Panc1 (cell line): Measurements from ENCODE around the gene TBCD.

Experiments used
- CTCF ChIP-seq: fragments of 450-650 bp; IDR thresholded peaks from 2 replicates; pipeline ENCODE4 v1.5.1; 2017; ENCODE audit warnings: mild to moderate bottlenecking
- POLR2AphosphoS5 ChIP-seq: IDR thresholded peaks from 2 replicates; pipeline ENCODE4 v1.6.1; 2012; ENCODE audit warnings: mild to moderate bottlenecking, low read depth, low read length, moderate library complexity
- REST ChIP-seq, 2 experiments: IDR thresholded peaks; 2 replicates each; pipeline ENCODE4 v1.6.1; 2011 to 2012; ENCODE audit warnings: low read depth in 2 of 2, control low read depth in 1 of 2, low read length in 1 of 2, mild to moderate bottlenecking in 1 of 2, moderate library complexity in 1 of 2; ENCODE audit not compliant: insufficient read depth in 1 of 2
- TCF7L2 ChIP-seq: IDR thresholded peaks from 2 replicates; pipeline ENCODE4 v1.6.1; 2011; ENCODE audit warnings: mild to moderate bottlenecking, low read depth, low read length, inconsistent platforms

- no peak for TF ChIP-seq CTCF
- TF ChIP-seq POLR2AphosphoS5 = no peak
- TF ChIP-seq REST (IDR thresholded peaks at IDR 0.05; ENCODE audit: insufficient read depth in 1 of 2, low read depth in 2 of 2, low read length in 1 of 2) = no peak
- no peak for TF ChIP-seq TCF7L2
These were observed 160.7 kb downstream of the TBCD start for GRCh38 chr17:82912484-82913089.
